Left kidney (tissue), 8 donors: Measurements from ENCODE around the gene SEMA4G. TPM values are rescaled to one million over a fixed set of nuclear protein-coding genes. Genes with fewer than 3 reads are reported as not detected.

Source experiments
- DNase-seq: peaks from one replicate; pipeline ENCODE4 v3.0.0-alpha.2; 2013
- long read RNA-seq, 8 donors: transcript quantifications; one replicate each; lab custom pipeline, GENCODE V29; 2026
- polyA plus RNA-seq: library from polyadenylated mRNA; unstranded; fragments of 120-200 nt; gene quantifications from one replicate; pipeline ENCODE4 v1.2.1, GENCODE V29; 2013; ENCODE audit not compliant: insufficient read length

SEMA4G gene
- polyA plus RNA-seq: 63.0 TPM
- long read RNA-seq, donor 1, transcript SEMA4G-212 (2 exons, 1,171 nt): major isoform, 5 of 190 reads
- long read RNA-seq, donor 1, partial matches to known transcripts: 170 of 190 reads
- long read RNA-seq, donor 1, other reads (novel, unspliced or antisense): 14 of 190 reads
- long read RNA-seq, donor 2, partial matches to known transcripts: 121 of 221 reads
- long read RNA-seq, donor 2, other reads (novel, unspliced or antisense): 96 of 221 reads
- long read RNA-seq, donor 3, partial matches to known transcripts: 88 of 99 reads
- long read RNA-seq, donor 3, other reads (novel, unspliced or antisense): 10 of 99 reads
- long read RNA-seq, donor 4, partial matches to known transcripts: 0 of 1 reads
- long read RNA-seq, donor 4, other reads (novel, unspliced or antisense): 0 of 1 reads
- long read RNA-seq, donor 5, partial matches to known transcripts: 198 of 299 reads
- long read RNA-seq, donor 5, other reads (novel, unspliced or antisense): 101 of 299 reads
- long read RNA-seq, donor 6, partial matches to known transcripts: 0 of 2 reads
- long read RNA-seq, donor 6, other reads (novel, unspliced or antisense): 0 of 2 reads
- long read RNA-seq, donor 7, transcript SEMA4G-212 (2 exons, 1,171 nt): major isoform, 5 of 5 reads
- long read RNA-seq, donor 7, partial matches to known transcripts: 0 of 5 reads
- long read RNA-seq, donor 7, other reads (novel, unspliced or antisense): 0 of 5 reads
- long read RNA-seq, donor 8, partial matches to known transcripts: 67 of 75 reads
- long read RNA-seq, donor 8, other reads (novel, unspliced or antisense): 7 of 75 reads

GRCh38 chr10:100969187-100970075, at the start of gene SEMA4G:
Gene SEMA4G, plus strand, starts transcription at chr10:100969504. Its CDS starts 3,409 bp downstream, at chr10:100972913.
- DNase-seq: peak; percentile 35

- no peak for DNase-seq
Measured at GRCh38 chr10:100923580-100923979, 45.7 kb upstream of the SEMA4G start.

GRCh38 chr10:100927266-100927665, 42.0 kb upstream of the SEMA4G start:
- DNase-seq: no peak

- no peak for DNase-seq
Measured at GRCh38 chr10:100928039-100928438, 41.3 kb upstream of the SEMA4G start.

- no peak for DNase-seq
Measured at GRCh38 chr10:100930368-100930767, 38.9 kb upstream of the SEMA4G start.

GRCh38 chr10:100934084-100934659, 35.1 kb upstream of the SEMA4G start:
- DNase-seq: no peak

- no peak for DNase-seq
Measured at GRCh38 chr10:100939763-100940344, 29.4 kb upstream of the SEMA4G start.

GRCh38 chr10:100942229-100942628, 27.1 kb upstream of the SEMA4G start:
- no peak for DNase-seq

GRCh38 chr10:100943508-100943907, 25.8 kb upstream of the SEMA4G start:
- DNase-seq: no peak

GRCh38 chr10:100945754-100946153, 23.6 kb upstream of the SEMA4G start:
- no peak for DNase-seq

GRCh38 chr10:100948916-100949315, 20.4 kb upstream of the SEMA4G start:
- DNase-seq: no peak

- DNase-seq: no peak
Measured at GRCh38 chr10:100960251-100960650, 9.1 kb upstream of the SEMA4G start.

- no peak for DNase-seq
Measured at GRCh38 chr10:100962351-100963080, 6.8 kb upstream of the SEMA4G start.

- no peak for DNase-seq
Measured at GRCh38 chr10:100963826-100964225, 5.5 kb upstream of the SEMA4G start.

- no peak for DNase-seq
Measured at GRCh38 chr10:100965820-100966219, 3.5 kb upstream of the SEMA4G start.

- DNase-seq: no peak
Measured at GRCh38 chr10:100966887-100967286, 2.4 kb upstream of the SEMA4G start.

- no peak for DNase-seq
Measured at GRCh38 chr10:100967332-100967731, 2.0 kb upstream of the SEMA4G start.

- no peak for DNase-seq
Measured at GRCh38 chr10:100968062-100968736, 1.1 kb upstream of the SEMA4G start.

- no peak for DNase-seq
Measured at GRCh38 chr10:100968863-100969186, 479 bp upstream of the SEMA4G start.
